AG09309 (cell line): ENCODE data around the gene CHD8.
A peak's percentile ranks its signal among the peaks of the same experiment; 100 is the strongest.

Source experiments
- DNase-seq: peaks from one replicate; pipeline ENCODE4 v3.0.0-alpha.2; 2010; ENCODE audit warnings: low read depth
- H3K4me3 ChIP-seq: 2 replicates; pipeline ENCODE4 v1.5.1; 2011; ENCODE audit warnings: mild to moderate bottlenecking, low read depth, low read length, moderate library complexity; ENCODE audit not compliant: control insufficient read depth
- CTCF ChIP-seq: IDR thresholded peaks from 2 replicates; pipeline ENCODE4 v1.5.1; 2011; ENCODE audit warnings: mild to moderate bottlenecking, low read depth, low read length, inconsistent platforms; ENCODE audit not compliant: insufficient read depth, control insufficient read depth; ENCODE audit errors: missing control alignments

The CHD8 gene

GRCh38 chr14:21494902-21495762 is 39.2 kb upstream of the CHD8 start:
- no peak for TF ChIP-seq CTCF
- DNase-seq = no peak
- H3K4me3 ChIP-seq = no peak overlapping the region

GRCh38 chr14:21486640-21487087 is 30.7 kb upstream of the CHD8 start:
- H3K4me3 ChIP-seq = no peak overlapping the region
- no peak for TF ChIP-seq CTCF
- DNase-seq = peak; percentile 47

GRCh38 chr14:21476925-21477681 is 21.2 kb upstream of the CHD8 start, which contains the start of the genes RAB2B and TOX4:
TSS of gene RAB2B (minus strand) at chr14:21476959. CDS start at chr14:21476872, 87 bp downstream.
TSS of gene TOX4 (plus strand) at chr14:21477195. CDS start at chr14:21477279, 84 bp downstream.
- DNase-seq = peak; percentile 95
- TF ChIP-seq CTCF = peak; percentile 100
- H3K4me3 ChIP-seq = peak within 1 kb of the TSS; percentile 100

- TF ChIP-seq CTCF = no peak
- H3K4me3 ChIP-seq = peak overlapping the region; percentile 100
- no peak for DNase-seq
Observed at GRCh38 chr14:21476523-21476924, 20.6 kb upstream of the CHD8 start.

- TF ChIP-seq CTCF = no peak
- no peak for DNase-seq
- H3K4me3 ChIP-seq = peak overlapping the region; percentile 100
Observed at GRCh38 chr14:21475767-21476522, 20.0 kb upstream of the CHD8 start.

- no peak for TF ChIP-seq CTCF
- DNase-seq = no peak
- H3K4me3 ChIP-seq = no peak overlapping the region
Observed at GRCh38 chr14:21467616-21468015, 11.7 kb upstream of the CHD8 start.
